HL-60 (cell line): ENCODE results near the gene DNAH6.

Experiments used
- DNase-seq, 2 experiments: peaks; one replicate each; pipeline ENCODE4 v3.0.0-alpha.2; 2010 to 2020; ENCODE audit warnings: low read depth in 1 of 2, low spot score in 1 of 2
- H3K27ac ChIP-seq: fragments of 250-450 bp; sonication (Bioruptor Pico); replicated peaks from 2 replicates; pipeline ENCODE4 v1.5.1; 2020; ENCODE audit warnings: mild to moderate bottlenecking, moderate library complexity
- H3K27me3 ChIP-seq: fragments of 250-450 bp; sonication (Bioruptor Pico); 2 replicates; pipeline ENCODE4 v1.5.1; 2021; ENCODE audit warnings: mild to moderate bottlenecking, moderate library complexity; ENCODE audit not compliant: insufficient read depth, poor library complexity, severe bottlenecking
- H3K4me3 ChIP-seq: replicated peaks from 2 replicates; pipeline ENCODE4 v1.5.1; 2011; ENCODE audit warnings: mild to moderate bottlenecking, control low read depth, low read length; ENCODE audit not compliant: insufficient read depth
- CTCF ChIP-seq: IDR thresholded peaks from one replicate; pipeline ENCODE4 v1.5.1; 2011; ENCODE audit warnings: low read length, control low read depth, inconsistent platforms; ENCODE audit not compliant: insufficient read depth
- GABPA ChIP-seq: IDR thresholded peaks from 2 replicates; pipeline ENCODE4 v1.6.1; 2012; ENCODE audit warnings: low read depth
- POLR2AphosphoS5 ChIP-seq: IDR thresholded peaks from 2 replicates; pipeline ENCODE4 v1.6.1; 2012; ENCODE audit warnings: low read depth
- SPI1 ChIP-seq: IDR thresholded peaks from 2 replicates; pipeline ENCODE4 v1.6.1; 2012; ENCODE audit warnings: low read depth, mild to moderate bottlenecking, borderline replicate concordance
- TF ChIP-seq, protein P1 (sequence below): IDR thresholded peaks from 2 replicates; pipeline ENCODE4 v1.6.1; 2012; ENCODE audit warnings: low read depth; ENCODE audit not compliant: insufficient replicate concordance

DNAH6 gene

GRCh38 chr2:84799772-84800171 is 283.5 kb downstream of the DNAH6 start:
- DNase-seq, result no peak
- H3K27me3 ChIP-seq, result no peaks in the 10 kb centered on the region
- no peak overlapping the region for H3K27ac ChIP-seq
- H3K4me3 ChIP-seq, result no peak overlapping the region
- TF ChIP-seq CTCF (no peak), POLR2AphosphoS5 (no peak), GABPA (no peak), SPI1 (no peak)
- TF ChIP-seq, protein P1, sequence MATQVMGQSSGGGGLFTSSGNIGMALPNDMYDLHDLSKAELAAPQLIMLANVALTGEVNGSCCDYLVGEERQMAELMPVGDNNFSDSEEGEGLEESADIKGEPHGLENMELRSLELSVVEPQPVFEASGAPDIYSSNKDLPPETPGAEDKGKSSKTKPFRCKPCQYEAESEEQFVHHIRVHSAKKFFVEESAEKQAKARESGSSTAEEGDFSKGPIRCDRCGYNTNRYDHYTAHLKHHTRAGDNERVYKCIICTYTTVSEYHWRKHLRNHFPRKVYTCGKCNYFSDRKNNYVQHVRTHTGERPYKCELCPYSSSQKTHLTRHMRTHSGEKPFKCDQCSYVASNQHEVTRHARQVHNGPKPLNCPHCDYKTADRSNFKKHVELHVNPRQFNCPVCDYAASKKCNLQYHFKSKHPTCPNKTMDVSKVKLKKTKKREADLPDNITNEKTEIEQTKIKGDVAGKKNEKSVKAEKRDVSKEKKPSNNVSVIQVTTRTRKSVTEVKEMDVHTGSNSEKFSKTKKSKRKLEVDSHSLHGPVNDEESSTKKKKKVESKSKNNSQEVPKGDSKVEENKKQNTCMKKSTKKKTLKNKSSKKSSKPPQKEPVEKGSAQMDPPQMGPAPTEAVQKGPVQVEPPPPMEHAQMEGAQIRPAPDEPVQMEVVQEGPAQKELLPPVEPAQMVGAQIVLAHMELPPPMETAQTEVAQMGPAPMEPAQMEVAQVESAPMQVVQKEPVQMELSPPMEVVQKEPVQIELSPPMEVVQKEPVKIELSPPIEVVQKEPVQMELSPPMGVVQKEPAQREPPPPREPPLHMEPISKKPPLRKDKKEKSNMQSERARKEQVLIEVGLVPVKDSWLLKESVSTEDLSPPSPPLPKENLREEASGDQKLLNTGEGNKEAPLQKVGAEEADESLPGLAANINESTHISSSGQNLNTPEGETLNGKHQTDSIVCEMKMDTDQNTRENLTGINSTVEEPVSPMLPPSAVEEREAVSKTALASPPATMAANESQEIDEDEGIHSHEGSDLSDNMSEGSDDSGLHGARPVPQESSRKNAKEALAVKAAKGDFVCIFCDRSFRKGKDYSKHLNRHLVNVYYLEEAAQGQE, result no peak

DNA sequence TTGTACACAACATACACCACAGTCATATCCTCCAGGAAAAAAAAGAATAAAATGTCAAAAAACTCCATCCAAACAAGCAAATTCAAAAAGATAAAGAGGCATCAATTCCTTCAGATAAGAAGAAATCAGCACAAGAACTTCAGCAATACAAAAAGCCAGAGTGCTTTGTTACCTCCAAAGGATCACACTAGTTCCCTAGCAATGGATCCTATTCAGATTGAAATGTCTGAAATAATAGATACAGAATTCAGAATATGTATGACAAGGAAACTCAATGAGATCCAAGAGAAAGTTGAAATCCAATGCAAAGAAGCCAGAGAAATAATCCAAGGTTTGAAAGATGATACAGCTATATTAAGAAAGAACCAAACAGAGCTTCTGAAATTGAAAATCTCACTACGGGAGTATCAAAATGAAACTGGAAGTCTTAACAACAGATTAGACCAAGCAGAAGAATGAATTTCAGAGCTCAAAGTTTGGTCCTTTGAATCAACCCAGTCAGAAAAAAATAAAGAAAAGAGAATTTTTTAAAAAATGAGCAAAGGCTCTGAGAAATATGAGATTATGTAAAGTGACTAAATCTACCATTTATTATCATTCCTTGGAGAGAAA is 284.0 kb downstream of the DNAH6 start:
- no peaks in the 10 kb centered on the region for H3K27me3 ChIP-seq
- no peak overlapping the region for H3K4me3 ChIP-seq
- TF ChIP-seq, protein P1, result no peak
- no peak overlapping the region for H3K27ac ChIP-seq
- DNase-seq, result no peak

- Histone ChIP-seq H3K4me3 (no peak overlapping the region), H3K27ac (no peak overlapping the region), H3K27me3 (no peaks in the 10 kb centered on the region)
- no peak for DNase-seq
- TF ChIP-seq, protein P1, result no peak
- no peak for TF ChIP-seq GABPA
- no peak for TF ChIP-seq POLR2AphosphoS5
- TF ChIP-seq CTCF, result no peak
- no peak for TF ChIP-seq SPI1
These were observed 285.5 kb downstream of the DNAH6 start for GRCh38 chr2:84801811-84802210.
